SK-N-SH treated with all-trans-retinoic acid at 6 μM for 48 hours (cell line): ENCODE data around the gene RERE.

Experiments
- ATAC-seq: fragments of 200-7000 bp; cut with Tn5 transposase; 3 replicates; pipeline ENCODE4 v1.9.1; 2020; ENCODE audit warnings: mild to moderate bottlenecking, moderate library complexity
- ARNTL ChIP-seq: fragments of 450-650 bp; formaldehyde crosslinking; IDR thresholded peaks from 2 replicates; pipeline ENCODE4 v1.5.0; 2020; ENCODE audit warnings: low read depth, mild to moderate bottlenecking, moderate library complexity, borderline replicate concordance
- BACH2 ChIP-seq: fragments of 250-450 bp; sonication (Bioruptor Pico); IDR thresholded peaks from 2 replicates; pipeline ENCODE4 v1.9.0; 2021; ENCODE audit warnings: mild to moderate bottlenecking, borderline replicate concordance
- CSDC2 ChIP-seq: fragments of 250-450 bp; sonication (Bioruptor Pico); IDR thresholded peaks from 2 replicates; pipeline ENCODE4 v1.5.0; 2020; ENCODE audit warnings: mild to moderate bottlenecking, moderate library complexity
- ESRRG ChIP-seq: fragments of 250-450 bp; sonication (Bioruptor Pico); IDR thresholded peaks from 2 replicates; pipeline ENCODE4 v1.6.1; 2021; ENCODE audit warnings: mild to moderate bottlenecking
- GLIS3 ChIP-seq: fragments of 250-450 bp; sonication (Bioruptor Pico); IDR thresholded peaks from 2 replicates; pipeline ENCODE4 v1.5.0; 2020; ENCODE audit warnings: mild to moderate bottlenecking, moderate library complexity
- OSR1 ChIP-seq: fragments of 250-450 bp; sonication (Bioruptor Pico); IDR thresholded peaks from 2 replicates; pipeline ENCODE4 v1.8.0; 2022; ENCODE audit warnings: moderate library complexity, mild to moderate bottlenecking, inconsistent platforms
- PPARA ChIP-seq: fragments of 250-450 bp; sonication (Bioruptor Pico); IDR thresholded peaks from 2 replicates; pipeline ENCODE4 v1.5.0; 2020; ENCODE audit warnings: mild to moderate bottlenecking, borderline replicate concordance
- RARB ChIP-seq: fragments of 250-450 bp; sonication (Bioruptor Pico); IDR thresholded peaks from 2 replicates; pipeline ENCODE4 v1.8.0; 2021; ENCODE audit warnings: mild to moderate bottlenecking, moderate library complexity
- SNAI2 ChIP-seq: fragments of 250-450 bp; sonication (Bioruptor Pico); IDR thresholded peaks from 2 replicates; pipeline ENCODE4 v1.5.0; 2020; ENCODE audit warnings: mild to moderate bottlenecking, moderate library complexity
- TCF4 ChIP-seq: fragments of 250-450 bp; sonication (Bioruptor Pico); IDR thresholded peaks from 2 replicates; pipeline ENCODE4 v1.8.0; 2021; ENCODE audit warnings: mild to moderate bottlenecking, moderate library complexity, borderline replicate concordance
- TOX ChIP-seq: fragments of 250-450 bp; sonication (Bioruptor Pico); IDR thresholded peaks from 2 replicates; pipeline ENCODE4 v1.8.0; 2021; ENCODE audit warnings: mild to moderate bottlenecking, moderate library complexity, borderline replicate concordance
- ZC3H10 ChIP-seq: fragments of 250-450 bp; sonication (Bioruptor Pico); IDR thresholded peaks from 2 replicates; pipeline ENCODE4 v1.5.1; 2021; ENCODE audit warnings: mild to moderate bottlenecking, moderate library complexity
- ZFP3 ChIP-seq: fragments of 250-450 bp; sonication (Bioruptor Pico); IDR thresholded peaks from 2 replicates; pipeline ENCODE4 v1.5.0; 2020; ENCODE audit warnings: mild to moderate bottlenecking, moderate library complexity
- ZNF565 ChIP-seq: fragments of 450-650 bp; formaldehyde crosslinking; conservative IDR thresholded peaks from 2 replicates; pipeline ENCODE4 v1.5.0; 2020; ENCODE audit warnings: low read depth, mild to moderate bottlenecking, moderate library complexity
- ZNF70 ChIP-seq: fragments of 450-650 bp; formaldehyde crosslinking; IDR thresholded peaks from 2 replicates; pipeline ENCODE4 v1.5.0; 2020; ENCODE audit warnings: mild to moderate bottlenecking, moderate library complexity
- TF ChIP-seq, protein P1 (sequence below): fragments of 250-450 bp; sonication (Bioruptor Pico); IDR thresholded peaks from 2 replicates; pipeline ENCODE4 v1.5.1; 2021; ENCODE audit warnings: mild to moderate bottlenecking, moderate library complexity
- TF ChIP-seq, protein P2 (sequence below): fragments of 250-450 bp; sonication (Bioruptor Pico); IDR thresholded peaks from 2 replicates; pipeline ENCODE4 v1.8.0; 2021; ENCODE audit warnings: low read depth, mild to moderate bottlenecking, moderate library complexity, borderline replicate concordance
- TF ChIP-seq, protein P3 (sequence below): fragments of 250-450 bp; sonication (Bioruptor Pico); IDR thresholded peaks from 2 replicates; pipeline ENCODE4 v1.5.0; 2020; ENCODE audit warnings: mild to moderate bottlenecking, moderate library complexity
- TF ChIP-seq, protein P4 (sequence below): fragments of 250-450 bp; sonication (Bioruptor Pico); IDR thresholded peaks from 2 replicates; pipeline ENCODE4 v1.8.0; 2020; ENCODE audit warnings: mild to moderate bottlenecking, moderate library complexity, borderline replicate concordance

RERE gene

GRCh38 chr1:8717148-8717547, 100.3 kb downstream of the RERE start:
- ATAC-seq: no peak
- TF ChIP-seq BACH2 (CRISPR knock-in tag) (no peak), CSDC2 (CRISPR knock-in tag) (no peak), ZC3H10 (CRISPR knock-in tag) (no peak), RARB (CRISPR knock-in tag) (no peak), ESRRG (CRISPR knock-in tag) (no peak)
- TF ChIP-seq, protein P1, sequence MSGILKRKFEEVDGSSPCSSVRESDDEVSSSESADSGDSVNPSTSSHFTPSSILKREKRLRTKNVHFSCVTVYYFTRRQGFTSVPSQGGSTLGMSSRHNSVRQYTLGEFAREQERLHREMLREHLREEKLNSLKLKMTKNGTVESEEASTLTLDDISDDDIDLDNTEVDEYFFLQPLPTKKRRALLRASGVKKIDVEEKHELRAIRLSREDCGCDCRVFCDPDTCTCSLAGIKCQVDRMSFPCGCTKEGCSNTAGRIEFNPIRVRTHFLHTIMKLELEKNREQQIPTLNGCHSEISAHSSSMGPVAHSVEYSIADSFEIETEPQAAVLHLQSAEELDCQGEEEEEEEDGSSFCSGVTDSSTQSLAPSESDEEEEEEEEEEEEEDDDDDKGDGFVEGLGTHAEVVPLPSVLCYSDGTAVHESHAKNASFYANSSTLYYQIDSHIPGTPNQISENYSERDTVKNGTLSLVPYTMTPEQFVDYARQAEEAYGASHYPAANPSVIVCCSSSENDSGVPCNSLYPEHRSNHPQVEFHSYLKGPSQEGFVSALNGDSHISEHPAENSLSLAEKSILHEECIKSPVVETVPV (CRISPR knock-in tag): no peak

DNA sequence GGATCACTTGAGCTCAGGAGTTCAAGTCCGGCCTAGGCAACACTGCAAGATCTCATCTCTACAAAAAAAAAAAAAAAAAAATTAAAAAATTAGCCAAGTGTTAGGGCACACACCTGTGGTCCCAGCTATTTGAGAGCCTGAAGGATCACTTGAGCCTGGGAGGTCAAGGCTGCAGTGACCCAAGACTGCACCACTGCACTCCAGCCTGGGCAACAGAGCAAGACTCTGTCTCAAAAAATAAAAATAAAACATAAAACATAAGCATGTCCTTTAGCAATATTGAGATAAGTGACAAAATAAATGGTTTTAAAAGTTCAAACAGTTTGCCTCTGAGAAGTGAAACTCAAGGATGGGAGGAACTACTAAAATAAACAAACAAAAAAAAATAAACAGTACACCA, 101.2 kb downstream of the RERE start:
- no peak for ATAC-seq
- TF ChIP-seq GLIS3: no peak
- no peak for TF ChIP-seq PPARA (CRISPR knock-in tag)
- no peak for TF ChIP-seq SNAI2 (CRISPR knock-in tag)
- no peak for TF ChIP-seq CSDC2 (CRISPR knock-in tag)
- no peak for TF ChIP-seq RARB (CRISPR knock-in tag)
- no peak for TF ChIP-seq TOX
- TF ChIP-seq, protein P2, sequence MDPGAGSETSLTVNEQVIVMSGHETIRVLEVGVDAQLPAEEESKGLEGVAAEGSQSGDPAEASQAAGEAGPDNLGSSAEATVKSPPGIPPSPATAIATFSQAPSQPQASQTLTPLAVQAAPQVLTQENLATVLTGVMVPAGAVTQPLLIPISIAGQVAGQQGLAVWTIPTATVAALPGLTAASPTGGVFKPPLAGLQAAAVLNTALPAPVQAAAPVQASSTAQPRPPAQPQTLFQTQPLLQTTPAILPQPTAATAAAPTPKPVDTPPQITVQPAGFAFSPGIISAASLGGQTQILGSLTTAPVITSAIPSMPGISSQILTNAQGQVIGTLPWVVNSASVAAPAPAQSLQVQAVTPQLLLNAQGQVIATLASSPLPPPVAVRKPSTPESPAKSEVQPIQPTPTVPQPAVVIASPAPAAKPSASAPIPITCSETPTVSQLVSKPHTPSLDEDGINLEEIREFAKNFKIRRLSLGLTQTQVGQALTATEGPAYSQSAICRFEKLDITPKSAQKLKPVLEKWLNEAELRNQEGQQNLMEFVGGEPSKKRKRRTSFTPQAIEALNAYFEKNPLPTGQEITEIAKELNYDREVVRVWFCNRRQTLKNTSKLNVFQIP: no peak
- no peak for TF ChIP-seq ZNF565 (CRISPR knock-in tag)
- TF ChIP-seq, protein P3, sequence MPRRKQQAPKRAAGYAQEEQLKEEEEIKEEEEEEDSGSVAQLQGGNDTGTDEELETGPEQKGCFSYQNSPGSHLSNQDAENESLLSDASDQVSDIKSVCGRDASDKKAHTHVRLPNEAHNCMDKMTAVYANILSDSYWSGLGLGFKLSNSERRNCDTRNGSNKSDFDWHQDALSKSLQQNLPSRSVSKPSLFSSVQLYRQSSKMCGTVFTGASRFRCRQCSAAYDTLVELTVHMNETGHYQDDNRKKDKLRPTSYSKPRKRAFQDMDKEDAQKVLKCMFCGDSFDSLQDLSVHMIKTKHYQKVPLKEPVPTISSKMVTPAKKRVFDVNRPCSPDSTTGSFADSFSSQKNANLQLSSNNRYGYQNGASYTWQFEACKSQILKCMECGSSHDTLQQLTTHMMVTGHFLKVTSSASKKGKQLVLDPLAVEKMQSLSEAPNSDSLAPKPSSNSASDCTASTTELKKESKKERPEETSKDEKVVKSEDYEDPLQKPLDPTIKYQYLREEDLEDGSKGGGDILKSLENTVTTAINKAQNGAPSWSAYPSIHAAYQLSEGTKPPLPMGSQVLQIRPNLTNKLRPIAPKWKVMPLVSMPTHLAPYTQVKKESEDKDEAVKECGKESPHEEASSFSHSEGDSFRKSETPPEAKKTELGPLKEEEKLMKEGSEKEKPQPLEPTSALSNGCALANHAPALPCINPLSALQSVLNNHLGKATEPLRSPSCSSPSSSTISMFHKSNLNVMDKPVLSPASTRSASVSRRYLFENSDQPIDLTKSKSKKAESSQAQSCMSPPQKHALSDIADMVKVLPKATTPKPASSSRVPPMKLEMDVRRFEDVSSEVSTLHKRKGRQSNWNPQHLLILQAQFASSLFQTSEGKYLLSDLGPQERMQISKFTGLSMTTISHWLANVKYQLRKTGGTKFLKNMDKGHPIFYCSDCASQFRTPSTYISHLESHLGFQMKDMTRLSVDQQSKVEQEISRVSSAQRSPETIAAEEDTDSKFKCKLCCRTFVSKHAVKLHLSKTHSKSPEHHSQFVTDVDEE (CRISPR knock-in tag): no peak
- no peak for TF ChIP-seq ZNF70 (CRISPR knock-in tag)
- TF ChIP-seq ESRRG (CRISPR knock-in tag): no peak
- TF ChIP-seq OSR1 (CRISPR knock-in tag): no peak

- no peak for ATAC-seq
Observed at GRCh38 chr1:8714173-8714572, 103.3 kb downstream of the RERE start.

More at GRCh38 chr1:8714173-8714572, 103.3 kb downstream of the RERE start:
- no peak for TF ChIP-seq OSR1 (CRISPR knock-in tag)
- no peak for TF ChIP-seq PPARA (CRISPR knock-in tag)
- TF ChIP-seq TOX: no peak
- no peak for TF ChIP-seq ZNF70 (CRISPR knock-in tag)
- TF ChIP-seq, protein P3 (CRISPR knock-in tag): no peak
- TF ChIP-seq ZFP3 (CRISPR knock-in tag): no peak
- no peak for TF ChIP-seq ARNTL (CRISPR knock-in tag)
- TF ChIP-seq, protein P4, sequence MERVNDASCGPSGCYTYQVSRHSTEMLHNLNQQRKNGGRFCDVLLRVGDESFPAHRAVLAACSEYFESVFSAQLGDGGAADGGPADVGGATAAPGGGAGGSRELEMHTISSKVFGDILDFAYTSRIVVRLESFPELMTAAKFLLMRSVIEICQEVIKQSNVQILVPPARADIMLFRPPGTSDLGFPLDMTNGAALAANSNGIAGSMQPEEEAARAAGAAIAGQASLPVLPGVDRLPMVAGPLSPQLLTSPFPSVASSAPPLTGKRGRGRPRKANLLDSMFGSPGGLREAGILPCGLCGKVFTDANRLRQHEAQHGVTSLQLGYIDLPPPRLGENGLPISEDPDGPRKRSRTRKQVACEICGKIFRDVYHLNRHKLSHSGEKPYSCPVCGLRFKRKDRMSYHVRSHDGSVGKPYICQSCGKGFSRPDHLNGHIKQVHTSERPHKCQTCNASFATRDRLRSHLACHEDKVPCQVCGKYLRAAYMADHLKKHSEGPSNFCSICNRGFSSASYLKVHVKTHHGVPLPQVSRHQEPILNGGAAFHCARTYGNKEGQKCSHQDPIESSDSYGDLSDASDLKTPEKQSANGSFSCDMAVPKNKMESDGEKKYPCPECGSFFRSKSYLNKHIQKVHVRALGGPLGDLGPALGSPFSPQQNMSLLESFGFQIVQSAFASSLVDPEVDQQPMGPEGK (CRISPR knock-in tag): no peak
- TF ChIP-seq BACH2 (CRISPR knock-in tag): no peak
- TF ChIP-seq ZC3H10 (CRISPR knock-in tag): no peak
- no peak for TF ChIP-seq TCF4
